Measurements from ENCODE around the gene GNAO1.

GNAO1 gene

GRCh38 chr16:56362706-56363105, 171.4 kb downstream of the GNAO1 start:
- no peaks in the 10 kb centered on the region for H3K79me1 ChIP-seq (ENCODE audit: low read length)
- no peak for DNase-seq
- H3K27me3 ChIP-seq (ENCODE audit: insufficient read depth, low read length, poor library complexity) = no peaks in the 10 kb centered on the region
- H2BK15ac ChIP-seq (replicated peaks; ENCODE audit: low read depth) = no peak overlapping the region
- H3K36me3 ChIP-seq (ENCODE audit: control insufficient read depth, insufficient read depth, low read length) = peaks cover 2% of the 10 kb centered on the region
- no peak overlapping the region for H3K9ac ChIP-seq (ENCODE audit: low read length)
- H2BK5ac ChIP-seq (ENCODE audit: low read length) = no peak overlapping the region
- no peak overlapping the region for H3K4me3 ChIP-seq (ENCODE audit: low read length)
- H3K27ac ChIP-seq (ENCODE audit: low read depth, low read length) = no peak overlapping the region
- H3K18ac ChIP-seq (ENCODE audit: low read length) = no peak overlapping the region
- no peak overlapping the region for H3K4me2 ChIP-seq (ENCODE audit: low read length)
- H2AK5ac ChIP-seq (ENCODE audit: low read length) = no peak overlapping the region
- H4K5ac ChIP-seq (ENCODE audit: low read length) = no peak overlapping the region
- no peak overlapping the region for H2BK120ac ChIP-seq (ENCODE audit: low read depth, low read length)
- H3K79me2 ChIP-seq (ENCODE audit: control insufficient read depth, insufficient read depth, low read length) = no peaks in the 10 kb centered on the region
- no peak overlapping the region for H3K23ac ChIP-seq (ENCODE audit: low read length)
- H3K56ac ChIP-seq (ENCODE audit: low read length) = no peak overlapping the region
- H3K4me1 ChIP-seq (ENCODE audit: control insufficient read depth, low read depth, low read length) = peaks cover 2% of the 10 kb centered on the region
- no CpG with 5 or more reads among the region's 17 CpGs for WGBS (ENCODE audit: extremely low coverage, insufficient coverage, low lambda C conversion rate)
- H3K4ac ChIP-seq (ENCODE audit: low read depth, low read length) = no peak overlapping the region
- no peak overlapping the region for H4K8ac ChIP-seq (ENCODE audit: low read depth, low read length)

GRCh38 chr16:56363181-56363716, 172.0 kb downstream of the GNAO1 start:
- H3K79me2 ChIP-seq (ENCODE audit: control insufficient read depth, insufficient read depth, low read length) = no peaks in the 10 kb centered on the region
- no peak overlapping the region for H3K4me3 ChIP-seq (ENCODE audit: low read length)
- H3K9ac ChIP-seq (ENCODE audit: low read length) = no peak overlapping the region
- no peak overlapping the region for H3K4ac ChIP-seq (ENCODE audit: low read depth, low read length)
- no peak overlapping the region for H2BK120ac ChIP-seq (ENCODE audit: low read depth, low read length)
- no CpG with 5 or more reads among the region's 6 CpGs for WGBS (ENCODE audit: extremely low coverage, insufficient coverage, low lambda C conversion rate)
- H4K8ac ChIP-seq (ENCODE audit: low read depth, low read length) = no peak overlapping the region
- no peak overlapping the region for H3K23ac ChIP-seq (ENCODE audit: low read length)
- no peaks in the 10 kb centered on the region for H3K4me1 ChIP-seq (ENCODE audit: control insufficient read depth, low read depth, low read length)
- no peak for DNase-seq
- H2BK5ac ChIP-seq (ENCODE audit: low read length) = no peak overlapping the region
- H3K56ac ChIP-seq (ENCODE audit: low read length) = no peak overlapping the region
- peaks cover 2% of the 10 kb centered on the region for H3K36me3 ChIP-seq (ENCODE audit: control insufficient read depth, insufficient read depth, low read length)
- H2AK5ac ChIP-seq (ENCODE audit: low read length) = no peak overlapping the region
- H3K4me2 ChIP-seq (ENCODE audit: low read length) = no peak overlapping the region
- H3K27me3 ChIP-seq (ENCODE audit: insufficient read depth, low read length, poor library complexity) = no peaks in the 10 kb centered on the region
- H2BK15ac ChIP-seq (replicated peaks; ENCODE audit: low read depth) = no peak overlapping the region
- H4K5ac ChIP-seq (ENCODE audit: low read length) = no peak overlapping the region
- H3K18ac ChIP-seq (ENCODE audit: low read length) = no peak overlapping the region
- no peak overlapping the region for H3K27ac ChIP-seq (ENCODE audit: low read depth, low read length)
- H3K79me1 ChIP-seq (ENCODE audit: low read length) = no peaks in the 10 kb centered on the region

- Histone ChIP-seq H3K79me2 (ENCODE audit: control insufficient read depth, insufficient read depth, low read length) (no peaks in the 10 kb centered on the region), H3K27me3 (ENCODE audit: insufficient read depth, low read length, poor library complexity) (no peaks in the 10 kb centered on the region), H2BK5ac (ENCODE audit: low read length) (no peak overlapping the region), H3K36me3 (ENCODE audit: control insufficient read depth, insufficient read depth, low read length) (peaks cover 2% of the 10 kb centered on the region), H3K4ac (ENCODE audit: low read depth, low read length) (no peak overlapping the region), H3K4me2 (ENCODE audit: low read length) (no peak overlapping the region), H3K27ac (ENCODE audit: low read depth, low read length) (no peak overlapping the region), H3K4me3 (ENCODE audit: low read length) (no peak overlapping the region), H4K8ac (ENCODE audit: low read depth, low read length) (no peak overlapping the region), H3K79me1 (ENCODE audit: low read length) (no peaks in the 10 kb centered on the region), H2BK15ac (replicated peaks; ENCODE audit: low read depth) (no peak overlapping the region), H2BK120ac (ENCODE audit: low read depth, low read length) (no peak overlapping the region), H2AK5ac (ENCODE audit: low read length) (no peak overlapping the region), H4K5ac (ENCODE audit: low read length) (no peak overlapping the region), H3K56ac (ENCODE audit: low read length) (no peak overlapping the region), H3K9ac (ENCODE audit: low read length) (no peak overlapping the region), H3K18ac (ENCODE audit: low read length) (no peak overlapping the region), H3K4me1 (ENCODE audit: control insufficient read depth, low read depth, low read length) (no peaks in the 10 kb centered on the region), H3K23ac (ENCODE audit: low read length) (no peak overlapping the region)
- DNase-seq = no peak
- no CpG with 5 or more reads among the region's 26 CpGs for WGBS (ENCODE audit: extremely low coverage, insufficient coverage, low lambda C conversion rate)
Observed at GRCh38 chr16:56363781-56364565, 172.7 kb downstream of the GNAO1 start.

GRCh38 chr16:56364865-56365264, 173.6 kb downstream of the GNAO1 start:
- H3K36me3 ChIP-seq (ENCODE audit: control insufficient read depth, insufficient read depth, low read length) = peaks cover 2% of the 10 kb centered on the region
- no peak overlapping the region for H4K5ac ChIP-seq (ENCODE audit: low read length)
- no peak overlapping the region for H2BK120ac ChIP-seq (ENCODE audit: low read depth, low read length)
- no peak overlapping the region for H3K4me3 ChIP-seq (ENCODE audit: low read length)
- H3K4me2 ChIP-seq (ENCODE audit: low read length) = no peak overlapping the region
- H2AK5ac ChIP-seq (ENCODE audit: low read length) = no peak overlapping the region
- no peak overlapping the region for H3K9ac ChIP-seq (ENCODE audit: low read length)
- H4K8ac ChIP-seq (ENCODE audit: low read depth, low read length) = no peak overlapping the region
- no peak overlapping the region for H2BK5ac ChIP-seq (ENCODE audit: low read length)
- no peak for DNase-seq
- no peaks in the 10 kb centered on the region for H3K27me3 ChIP-seq (ENCODE audit: insufficient read depth, low read length, poor library complexity)
- no peak overlapping the region for H3K18ac ChIP-seq (ENCODE audit: low read length)
- no peak overlapping the region for H3K56ac ChIP-seq (ENCODE audit: low read length)
- no peaks in the 10 kb centered on the region for H3K79me2 ChIP-seq (ENCODE audit: control insufficient read depth, insufficient read depth, low read length)
- H2BK15ac ChIP-seq (replicated peaks; ENCODE audit: low read depth) = no peak overlapping the region
- H3K79me1 ChIP-seq (ENCODE audit: low read length) = no peaks in the 10 kb centered on the region
- H3K27ac ChIP-seq (ENCODE audit: low read depth, low read length) = no peak overlapping the region
- no peak overlapping the region for H3K23ac ChIP-seq (ENCODE audit: low read length)
- no CpG with 5 or more reads among the region's 8 CpGs for WGBS (ENCODE audit: extremely low coverage, insufficient coverage, low lambda C conversion rate)
- H3K4me1 ChIP-seq (ENCODE audit: control insufficient read depth, low read depth, low read length) = no peaks in the 10 kb centered on the region
- H3K4ac ChIP-seq (ENCODE audit: low read depth, low read length) = no peak overlapping the region

GRCh38 chr16:56365552-56365951, 174.3 kb downstream of the GNAO1 start:
- Histone ChIP-seq H3K18ac (ENCODE audit: low read length) (no peak overlapping the region), H3K56ac (ENCODE audit: low read length) (no peak overlapping the region), H3K4me2 (ENCODE audit: low read length) (no peak overlapping the region), H3K4me1 (ENCODE audit: control insufficient read depth, low read depth, low read length) (no peaks in the 10 kb centered on the region), H2BK5ac (ENCODE audit: low read length) (no peak overlapping the region), H2BK15ac (replicated peaks; ENCODE audit: low read depth) (no peak overlapping the region), H2BK120ac (ENCODE audit: low read depth, low read length) (no peak overlapping the region), H3K4ac (ENCODE audit: low read depth, low read length) (no peak overlapping the region), H4K8ac (ENCODE audit: low read depth, low read length) (no peak overlapping the region), H3K4me3 (ENCODE audit: low read length) (no peak overlapping the region), H2AK5ac (ENCODE audit: low read length) (no peak overlapping the region), H3K23ac (ENCODE audit: low read length) (no peak overlapping the region), H3K27ac (ENCODE audit: low read depth, low read length) (no peak overlapping the region), H3K36me3 (ENCODE audit: control insufficient read depth, insufficient read depth, low read length) (peaks cover 2% of the 10 kb centered on the region), H3K79me1 (ENCODE audit: low read length) (no peaks in the 10 kb centered on the region), H3K9ac (ENCODE audit: low read length) (no peak overlapping the region), H3K79me2 (ENCODE audit: control insufficient read depth, insufficient read depth, low read length) (no peaks in the 10 kb centered on the region), H4K5ac (ENCODE audit: low read length) (no peak overlapping the region), H3K27me3 (ENCODE audit: insufficient read depth, low read length, poor library complexity) (no peaks in the 10 kb centered on the region)
- DNase-seq = no peak
- no CpG with 5 or more reads among the region's 7 CpGs for WGBS (ENCODE audit: extremely low coverage, insufficient coverage, low lambda C conversion rate)

GRCh38 chr16:56366945-56367344, 175.7 kb downstream of the GNAO1 start:
- no peak overlapping the region for H2AK5ac ChIP-seq (ENCODE audit: low read length)
- H3K27me3 ChIP-seq (ENCODE audit: insufficient read depth, low read length, poor library complexity) = no peaks in the 10 kb centered on the region
- no CpG with 5 or more reads among the region's 9 CpGs for WGBS (ENCODE audit: extremely low coverage, insufficient coverage, low lambda C conversion rate)
- H4K8ac ChIP-seq (ENCODE audit: low read depth, low read length) = no peak overlapping the region
- no peak overlapping the region for H3K4me3 ChIP-seq (ENCODE audit: low read length)
- peaks cover 2% of the 10 kb centered on the region for H3K36me3 ChIP-seq (ENCODE audit: control insufficient read depth, insufficient read depth, low read length)
- H3K23ac ChIP-seq (ENCODE audit: low read length) = no peak overlapping the region
- DNase-seq = no peak
- H3K79me1 ChIP-seq (ENCODE audit: low read length) = no peaks in the 10 kb centered on the region
- no peak overlapping the region for H4K5ac ChIP-seq (ENCODE audit: low read length)
- H2BK5ac ChIP-seq (ENCODE audit: low read length) = no peak overlapping the region
- H3K4ac ChIP-seq (ENCODE audit: low read depth, low read length) = no peak overlapping the region
- H3K9ac ChIP-seq (ENCODE audit: low read length) = no peak overlapping the region
- H3K79me2 ChIP-seq (ENCODE audit: control insufficient read depth, insufficient read depth, low read length) = no peaks in the 10 kb centered on the region
- no peak overlapping the region for H2BK120ac ChIP-seq (ENCODE audit: low read depth, low read length)
- no peak overlapping the region for H2BK15ac ChIP-seq (replicated peaks; ENCODE audit: low read depth)
- no peak overlapping the region for H3K4me2 ChIP-seq (ENCODE audit: low read length)
- no peak overlapping the region for H3K27ac ChIP-seq (ENCODE audit: low read depth, low read length)
- H3K4me1 ChIP-seq (ENCODE audit: control insufficient read depth, low read depth, low read length) = no peaks in the 10 kb centered on the region
- no peak overlapping the region for H3K18ac ChIP-seq (ENCODE audit: low read length)
- H3K56ac ChIP-seq (ENCODE audit: low read length) = no peak overlapping the region

Measured in mesendoderm (in vitro differentiated cells).